K562 (cell line): ENCODE measurements around the gene STK11. TPM values are rescaled to one million over a fixed set of nuclear protein-coding genes. Genes with fewer than 3 reads are reported as not detected.

ENCODE experiments used
- GTF2A2 ChIP-seq: IDR thresholded peaks from 2 replicates; pipeline ENCODE4 v1.6.1; 2016; ENCODE audit warnings: mild to moderate bottlenecking, missing genetic modification characterization, missing compliant biosample characterization
- HMGXB4 ChIP-seq: sonication (generic); formaldehyde crosslinking; IDR thresholded peaks from 2 replicates; pipeline ENCODE4 v1.8.1; 2023; ENCODE audit warnings: mild to moderate bottlenecking, missing genetic modification reagents
- KLF6 ChIP-seq: fragments of 250-450 bp; sonication (Bioruptor Pico); IDR thresholded peaks from 2 replicates; pipeline ENCODE4 v1.4.0; 2020; ENCODE audit warnings: mild to moderate bottlenecking, moderate library complexity, borderline replicate concordance
- NR1H2 ChIP-seq: sonication (generic); formaldehyde crosslinking; IDR thresholded peaks from 2 replicates; pipeline ENCODE4 v1.4.0; 2020; ENCODE audit warnings: mild to moderate bottlenecking, missing genetic modification reagents
- NR2C1 ChIP-seq, 2 experiments: fragments of 450-650 bp; IDR thresholded peaks; 2 replicates each; pipeline ENCODE4 v1.6.1; 2017; ENCODE audit warnings: mild to moderate bottlenecking in 2 of 2, antibody characterized with exemption in 1 of 2, inconsistent platforms in 1 of 2, missing compliant biosample characterization in 1 of 2, missing genetic modification characterization in 1 of 2
- NR2F6 ChIP-seq: fragments of 450-650 bp; formaldehyde crosslinking; IDR thresholded peaks from 2 replicates; pipeline ENCODE4 v1.4.0; 2020; ENCODE audit warnings: mild to moderate bottlenecking
- PCBP1 ChIP-seq: fragments of 200-400 bp; formaldehyde crosslinking; IDR thresholded peaks from 2 replicates; pipeline ENCODE4 v1.6.1; 2018; ENCODE audit warnings: mild to moderate bottlenecking, low read depth, low read length; ENCODE audit not compliant: poor library complexity, severe bottlenecking
- SIN3B ChIP-seq: fragments of 450-650 bp; IDR thresholded peaks from 2 replicates; pipeline ENCODE4 v1.6.1; 2017; ENCODE audit warnings: low read depth, mild to moderate bottlenecking, moderate library complexity
- STAT5B ChIP-seq: fragments of 250-450 bp; sonication (Bioruptor Pico); IDR thresholded peaks from 2 replicates; pipeline ENCODE4 v1.8.0; 2021; ENCODE audit warnings: mild to moderate bottlenecking, inconsistent platforms
- THRA ChIP-seq: fragments of 450-650 bp; IDR thresholded peaks from 2 replicates; pipeline ENCODE4 v1.6.1; 2017; ENCODE audit warnings: mild to moderate bottlenecking, moderate library complexity
- XRCC5 ChIP-seq: fragments of 200-400 bp; formaldehyde crosslinking; IDR thresholded peaks from 2 replicates; pipeline ENCODE4 v1.6.1; 2017; ENCODE audit warnings: low read depth, mild to moderate bottlenecking, low read length
- ZKSCAN3 ChIP-seq: fragments of 250-450 bp; sonication (Bioruptor Pico); IDR thresholded peaks from 2 replicates; pipeline ENCODE4 v1.4.0; 2020
- ZNF121 ChIP-seq: sonication (generic); formaldehyde crosslinking; conservative IDR thresholded peaks from 2 replicates; pipeline ENCODE4 v1.8.0; 2022; ENCODE audit warnings: missing genetic modification reagents
- ZNF197 ChIP-seq: fragments of 200-800 bp; sonication (Bioruptor generic); IDR thresholded peaks from 2 replicates; pipeline ENCODE4 v1.6.1; 2016; ENCODE audit warnings: low read depth, missing genetic modification characterization, missing compliant biosample characterization
- ZNF695 ChIP-seq: fragments of 450-650 bp; formaldehyde crosslinking; IDR thresholded peaks from 2 replicates; pipeline ENCODE4 v1.4.0; 2020; ENCODE audit warnings: mild to moderate bottlenecking, moderate library complexity
- ZZZ3 ChIP-seq: fragments of 450-650 bp; IDR thresholded peaks from 2 replicates; pipeline ENCODE4 v1.6.1; 2016; ENCODE audit warnings: antibody characterized with exemption, mild to moderate bottlenecking, moderate library complexity
- polyA plus RNA-seq, 8 experiments: library from polyadenylated mRNA; depleted of rRNA in 4 of 8; stranded (reverse) in 5 of 8; unstranded in 3 of 8; fragments of >200 nt; fragmentation: Nextera tagmentation in 2 of 8; fragmentation: Illumina TruSeq in 1 of 8; extraction: Ambion mirVana in 2 of 8; extraction: Trizol in 1 of 8; gene quantifications; 2 replicates each; pipeline versions ENCODE4 v1.2.1 to v1.2.3, GENCODE V29; 2011 to 2014; ENCODE audit warnings: inconsistent platforms in 1 of 8, missing spikeins in 1 of 8
- total RNA-seq, 7 experiments: library from RNA; depleted of rRNA in 6 of 7; stranded (reverse); fragments of >200 nt in 6 of 7; fragmentation: Illumina TruSeq in 2 of 7; extraction: Trizol in 2 of 7; gene quantifications; 2 replicates each; pipeline versions ENCODE4 v1.2.1 to v1.2.3, GENCODE V29; 2011 to 2021; ENCODE audit warnings: low replicate concordance in 1 of 7
- TF ChIP-seq, protein P1 (sequence below): fragments of 200-800 bp; sonication (Bioruptor generic); IDR thresholded peaks from 2 replicates; pipeline ENCODE4 v1.6.1; 2017; ENCODE audit warnings: missing genetic modification characterization, missing compliant biosample characterization
- TF ChIP-seq, protein P2 (sequence below): fragments of 450-650 bp; IDR thresholded peaks from 2 replicates; pipeline ENCODE4 v1.6.1; 2018; ENCODE audit warnings: mild to moderate bottlenecking, low read depth; ENCODE audit not compliant: partially characterized antibody
- TF ChIP-seq, protein P3 (sequence below): sonication (generic); formaldehyde crosslinking; IDR thresholded peaks from 2 replicates; pipeline ENCODE4 v1.8.1; 2023; ENCODE audit warnings: mild to moderate bottlenecking, missing genetic modification reagents

The STK11 gene
- total and polyA plus RNA-seq, 9 of the 15 experiments (the other 6 are each of a cell fraction or from before 2014, with no cell fraction given) = 0.15 to 96.5 (median 31.7) TPM

GRCh38 chr19:1239796-1240737 lies 34.5 kb downstream of the STK11 start (continued):
- TF ChIP-seq ZNF121 (CRISPR knock-in tag) (no peak), ZNF695 (CRISPR knock-in tag) (no peak), ZNF197 (CRISPR knock-in tag) (no peak), HMGXB4 (no peak), GTF2A2 (no peak), NR1H2 (CRISPR knock-in tag) (no peak), NR2F6 (CRISPR knock-in tag) (no peak), STAT5B (CRISPR knock-in tag) (no peak), PCBP1 (no peak), NR2C1 (IDR thresholded peaks at IDR 0.05) (no peak), NR2C1 (tag; IDR thresholded peaks at IDR 0.05) (no peak), SIN3B (peak; percentile 76), KLF6 (CRISPR knock-in tag) (0 out of 2 replicates have a peak, but pooled peaks have one; percentile 40), XRCC5 (no peak), ZZZ3 (no peak), THRA (no peak), ZKSCAN3 (CRISPR knock-in tag) (no peak)
- TF ChIP-seq, protein P1, sequence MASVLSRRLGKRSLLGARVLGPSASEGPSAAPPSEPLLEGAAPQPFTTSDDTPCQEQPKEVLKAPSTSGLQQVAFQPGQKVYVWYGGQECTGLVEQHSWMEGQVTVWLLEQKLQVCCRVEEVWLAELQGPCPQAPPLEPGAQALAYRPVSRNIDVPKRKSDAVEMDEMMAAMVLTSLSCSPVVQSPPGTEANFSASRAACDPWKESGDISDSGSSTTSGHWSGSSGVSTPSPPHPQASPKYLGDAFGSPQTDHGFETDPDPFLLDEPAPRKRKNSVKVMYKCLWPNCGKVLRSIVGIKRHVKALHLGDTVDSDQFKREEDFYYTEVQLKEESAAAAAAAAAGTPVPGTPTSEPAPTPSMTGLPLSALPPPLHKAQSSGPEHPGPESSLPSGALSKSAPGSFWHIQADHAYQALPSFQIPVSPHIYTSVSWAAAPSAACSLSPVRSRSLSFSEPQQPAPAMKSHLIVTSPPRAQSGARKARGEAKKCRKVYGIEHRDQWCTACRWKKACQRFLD (CRISPR knock-in tag) = no peak
- TF ChIP-seq, protein P2, sequence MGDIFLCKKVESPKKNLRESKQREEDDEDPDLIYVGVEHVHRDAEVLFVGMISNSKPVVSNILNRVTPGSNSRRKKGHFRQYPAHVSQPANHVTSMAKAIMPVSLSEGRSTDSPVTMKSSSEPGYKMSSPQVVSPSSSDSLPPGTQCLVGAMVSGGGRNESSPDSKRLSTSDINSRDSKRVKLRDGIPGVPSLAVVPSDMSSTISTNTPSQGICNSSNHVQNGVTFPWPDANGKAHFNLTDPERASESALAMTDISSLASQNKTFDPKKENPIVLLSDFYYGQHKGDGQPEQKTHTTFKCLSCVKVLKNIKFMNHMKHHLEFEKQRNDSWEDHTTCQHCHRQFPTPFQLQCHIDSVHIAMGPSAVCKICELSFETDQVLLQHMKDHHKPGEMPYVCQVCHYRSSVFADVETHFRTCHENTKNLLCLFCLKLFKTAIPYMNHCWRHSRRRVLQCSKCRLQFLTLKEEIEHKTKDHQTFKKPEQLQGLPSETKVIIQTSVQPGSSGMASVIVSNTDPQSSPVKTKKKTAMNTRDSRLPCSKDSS = no peak
- TF ChIP-seq, protein P3, sequence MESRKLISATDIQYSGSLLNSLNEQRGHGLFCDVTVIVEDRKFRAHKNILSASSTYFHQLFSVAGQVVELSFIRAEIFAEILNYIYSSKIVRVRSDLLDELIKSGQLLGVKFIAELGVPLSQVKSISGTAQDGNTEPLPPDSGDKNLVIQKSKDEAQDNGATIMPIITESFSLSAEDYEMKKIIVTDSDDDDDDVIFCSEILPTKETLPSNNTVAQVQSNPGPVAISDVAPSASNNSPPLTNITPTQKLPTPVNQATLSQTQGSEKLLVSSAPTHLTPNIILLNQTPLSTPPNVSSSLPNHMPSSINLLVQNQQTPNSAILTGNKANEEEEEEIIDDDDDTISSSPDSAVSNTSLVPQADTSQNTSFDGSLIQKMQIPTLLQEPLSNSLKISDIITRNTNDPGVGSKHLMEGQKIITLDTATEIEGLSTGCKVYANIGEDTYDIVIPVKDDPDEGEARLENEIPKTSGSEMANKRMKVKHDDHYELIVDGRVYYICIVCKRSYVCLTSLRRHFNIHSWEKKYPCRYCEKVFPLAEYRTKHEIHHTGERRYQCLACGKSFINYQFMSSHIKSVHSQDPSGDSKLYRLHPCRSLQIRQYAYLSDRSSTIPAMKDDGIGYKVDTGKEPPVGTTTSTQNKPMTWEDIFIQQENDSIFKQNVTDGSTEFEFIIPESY (CRISPR knock-in tag) = peak; percentile 84
